Fibroblast of the aortic adventitia (primary cell): ENCODE results near the gene TMEM186. TPM values are rescaled to one million over a fixed set of nuclear protein-coding genes. Genes with fewer than 3 reads are reported as not detected.
"Not testable (repeated sequence)": the region's sequence is repeated elsewhere in the genome, so short reads cannot be mapped to it uniquely, and the experiment has no call there.

Source experiments
- DNase-seq: peaks from one replicate; pipeline ENCODE4 v3.0.0-alpha.2; 2010; ENCODE audit warnings: low read depth
- H3K4me3 ChIP-seq: 2 replicates; pipeline ENCODE4 v1.5.1; 2011; ENCODE audit warnings: low read depth, mild to moderate bottlenecking, control low read depth, low read length, moderate library complexity
- CTCF ChIP-seq: IDR thresholded peaks from 2 replicates; pipeline ENCODE4 v1.5.1; 2011; ENCODE audit warnings: mild to moderate bottlenecking, low read length, control low read depth, inconsistent platforms; ENCODE audit not compliant: insufficient read depth
- total RNA-seq: library from RNA; depleted of rRNA; stranded (reverse); fragments of >200 nt; gene quantifications from 2 replicates; pipeline ENCODE4 v1.2.3, GENCODE V29; 2012; ENCODE audit warnings: low replicate concordance

TMEM186 gene
- total RNA-seq, 1 donor = 3.6 TPM

- TF ChIP-seq CTCF = no peak
- no peak overlapping the region for H3K4me3 ChIP-seq
- DNase-seq = peak; percentile 70
These were observed 45.7 kb downstream of the TMEM186 start for GRCh38 chr16:8751481-8752311.

GRCh38 chr16:8748944-8749343 lies 48.5 kb downstream of the TMEM186 start:
- not testable (repeated sequence) for H3K4me3 ChIP-seq, DNase-seq

Other genes with a start within 250 kb of the TMEM186 start
- gene TMEM114, start 207.1 kb downstream of the TMEM186 start, total RNA-seq = not detected in 2 replicates
- gene METTL22, start 175.9 kb downstream of the TMEM186 start, total RNA-seq = 21.7 and 59.1 TPM in 2 replicates
- gene ABAT, start 123.0 kb downstream of the TMEM186 start, total RNA-seq = 1.4 and 8.3 TPM in 2 replicates
- 34.7 and 55.8 TPM in 2 replicates for gene PMM2, start 200 bp upstream of the TMEM186 start, total RNA-seq
- gene CARHSP1, start 71.4 kb upstream of the TMEM186 start, total RNA-seq = 66.5 and 68.3 TPM in 2 replicates
- gene LITAFD, start 84.7 kb upstream of the TMEM186 start, total RNA-seq = not detected in 2 replicates
- gene USP7, start 166.3 kb upstream of the TMEM186 start, total RNA-seq = 55.3 and 141 TPM in 2 replicates